H1 (cell line): ENCODE measurements around the gene KIR3DL2. TPM values are rescaled to one million over a fixed set of nuclear protein-coding genes. Genes with fewer than 3 reads are reported as not detected.
"Not testable (repeated sequence)": the region's sequence is repeated elsewhere in the genome, so short reads cannot be mapped to it uniquely, and the experiment has no call there.

ENCODE experiments used
- CTCF ChIA-PET: fragments of 300-600 bp; sonication (Branson Sonifier 250); formaldehyde crosslinking; loops from one replicate; lab custom pipeline; 2021; ENCODE audit not compliant: partially characterized antibody; lab: Charles Lee
- POLR2A ChIA-PET: fragments of 300-600 bp; sonication (Branson Sonifier 250); formaldehyde crosslinking; loops from one replicate; lab custom pipeline; 2021; ENCODE audit warnings: inconsistent platforms; ENCODE audit not compliant: partially characterized antibody; lab: Charles Lee
- DNase-seq, 2 experiments: peaks; one replicate each; pipeline versions ENCODE4 v3.0.0 to v3.0.0-alpha.2; 2010 to 2022; ENCODE audit warnings: low spot score in 2 of 2, low read depth in 1 of 2, mixed read lengths in 1 of 2
- FAIRE-seq: peaks from 2 replicates; lab custom pipeline; 2011; peaks lifted over from hg19 to GRCh38; lab: Jason Lieb, UNC
- H2AFZ ChIP-seq: 2 replicates; pipeline ENCODE4 v1.8.1; 2012; ENCODE audit warnings: low read length, inconsistent platforms
- H2AK5ac ChIP-seq: 2 replicates; pipeline ENCODE4 v1.6.1; 2013; ENCODE audit warnings: low read depth, low read length
- H2BK120ac ChIP-seq: replicated peaks from 2 replicates; pipeline ENCODE3; 2013; ENCODE audit warnings: low read depth, low read length, inconsistent platforms
- H2BK12ac ChIP-seq: 2 replicates; pipeline ENCODE4 v1.6.1; 2013; ENCODE audit warnings: low read depth, low read length
- H2BK15ac ChIP-seq: 2 replicates; pipeline ENCODE4 v1.6.1; 2013; ENCODE audit warnings: low read length
- H2BK20ac ChIP-seq: 2 replicates; pipeline ENCODE4 v1.6.1; 2013; ENCODE audit warnings: low read length
- H2BK5ac ChIP-seq: 2 replicates; pipeline ENCODE4 v1.6.1; 2013; ENCODE audit warnings: low read depth, low read length
- H3K14ac ChIP-seq: 2 replicates; pipeline ENCODE4 v1.6.1; 2013; ENCODE audit warnings: inconsistent platforms; ENCODE audit not compliant: insufficient read length
- H3K18ac ChIP-seq: 2 replicates; pipeline ENCODE4 v1.6.1; 2013; ENCODE audit warnings: low read length; ENCODE audit errors: extremely low read depth
- H3K23ac ChIP-seq: 2 replicates; pipeline ENCODE4 v1.6.1; 2013; ENCODE audit warnings: inconsistent platforms; ENCODE audit not compliant: insufficient read length
- H3K23me2 ChIP-seq: 2 replicates; pipeline ENCODE4 v1.6.1; 2013; ENCODE audit warnings: low read depth, low read length
- H3K27ac ChIP-seq: 2 replicates; pipeline ENCODE4 v1.6.1; 2011; ENCODE audit warnings: low read depth, low read length, inconsistent platforms
- H3K27me3 ChIP-seq, 4 experiments: replicated peaks in 1 of 4; 1 replicate in 1 of 4; 2 replicates in 3 of 4; pipeline versions ENCODE4 v1.6.1 to v1.8.1; 2011 to 2013; ENCODE audit warnings: low read length in 3 of 4, mild to moderate bottlenecking in 3 of 4, inconsistent platforms in 2 of 4, mixed read lengths in 2 of 4, moderate library complexity in 1 of 4; ENCODE audit not compliant: control insufficient read depth in 3 of 4, insufficient read depth in 3 of 4; ENCODE audit errors: extremely low read depth in 1 of 4
- H3K36me3 ChIP-seq, 4 experiments: 2 replicates each; pipeline versions ENCODE4 v1.6.1 to v1.8.1; 2011 to 2013; ENCODE audit warnings: mild to moderate bottlenecking in 4 of 4, low read length in 3 of 4, moderate library complexity in 2 of 4, control low read depth in 1 of 4, inconsistent platforms in 1 of 4; ENCODE audit not compliant: insufficient read depth in 4 of 4, control insufficient read depth in 2 of 4
- H3K4ac ChIP-seq: replicated peaks from 2 replicates; pipeline ENCODE3; 2013; ENCODE audit warnings: low read length, low read depth, mixed read lengths, inconsistent platforms; ENCODE audit not compliant: insufficient read length
- H3K4me1 ChIP-seq, 4 experiments: replicated peaks in 1 of 4; 1 replicate in 1 of 4; 2 replicates in 3 of 4; pipeline versions ENCODE4 v1.6.1 to v1.8.1; 2011 to 2013; ENCODE audit warnings: low read length in 3 of 4, inconsistent platforms in 2 of 4, mixed read lengths in 1 of 4; ENCODE audit not compliant: insufficient read depth in 4 of 4, control insufficient read depth in 3 of 4
- H3K4me2 ChIP-seq, 2 experiments: 2 replicates each; pipeline versions ENCODE4 v1.6.1 to v1.8.1; 2011 to 2013; ENCODE audit warnings: low read depth in 2 of 2, low read length in 2 of 2, control low read depth in 1 of 2, inconsistent platforms in 1 of 2, mild to moderate bottlenecking in 1 of 2; ENCODE audit not compliant: insufficient read depth in 1 of 2
- H3K4me3 ChIP-seq, 4 experiments: fragments of 200-600, 300-600 bp in 1 of 4; sonication (generic), shearing (Covaris generic), sonication (Bioruptor Twin) in 1 of 4; 2 replicates each; pipeline versions ENCODE4 v1.5.1 to v1.8.1; 2011 to 2016; ENCODE audit warnings: low read length in 4 of 4, low read depth in 3 of 4, control low read depth in 2 of 4, inconsistent platforms in 2 of 4, mild to moderate bottlenecking in 2 of 4, mixed read lengths in 1 of 4, moderate library complexity in 1 of 4; ENCODE audit not compliant: insufficient read depth in 2 of 4; ENCODE audit errors: extremely low read depth in 1 of 4
- H3K56ac ChIP-seq: replicated peaks from 2 replicates; pipeline ENCODE3; 2013; ENCODE audit warnings: low read depth, mild to moderate bottlenecking, mixed read lengths, low read length, inconsistent platforms; ENCODE audit not compliant: insufficient read length
- H3K79me1 ChIP-seq: 2 replicates; pipeline ENCODE4 v1.6.1; 2013; ENCODE audit warnings: low read depth, low read length, control low read depth
- H3K79me2 ChIP-seq, 2 experiments: 2 replicates each; pipeline versions ENCODE4 v1.6.1 to v1.8.1; 2012 to 2013; ENCODE audit warnings: low read length in 2 of 2, mild to moderate bottlenecking in 2 of 2, inconsistent platforms in 1 of 2; ENCODE audit not compliant: insufficient read depth in 2 of 2, control insufficient read depth in 1 of 2
- H3K9ac ChIP-seq, 4 experiments: replicated peaks in 1 of 4; 1 replicate in 1 of 4; 2 replicates in 3 of 4; pipeline versions ENCODE4 v1.6.1 to v1.8.1; 2011 to 2013; ENCODE audit warnings: low read depth in 3 of 4, low read length in 3 of 4, control low read depth in 2 of 4, mild to moderate bottlenecking in 2 of 4, moderate library complexity in 2 of 4, inconsistent platforms in 1 of 4; ENCODE audit errors: extremely low read depth in 1 of 4
- H3K9me3 ChIP-seq, 2 experiments: 2 replicates each; pipeline versions ENCODE4 v1.6.1 to v1.8.1; 2012 to 2013; ENCODE audit warnings: mild to moderate bottlenecking in 2 of 2, moderate library complexity in 2 of 2, control low read depth in 1 of 2, inconsistent platforms in 1 of 2, low read depth in 1 of 2, low read length in 1 of 2, mixed read lengths in 1 of 2; ENCODE audit not compliant: insufficient read depth in 2 of 2
- H4K20me1 ChIP-seq, 2 experiments: replicated peaks in 1 of 2; 2 replicates each; pipeline versions ENCODE3 to v1.8.1; 2011 to 2013; ENCODE audit warnings: inconsistent platforms in 2 of 2, low read length in 2 of 2, mild to moderate bottlenecking in 1 of 2; ENCODE audit not compliant: insufficient read depth in 2 of 2, control insufficient read depth in 1 of 2
- H4K5ac ChIP-seq: 2 replicates; pipeline ENCODE4 v1.6.1; 2013; ENCODE audit warnings: low read length, low read depth, mixed read lengths, inconsistent platforms; ENCODE audit not compliant: insufficient read length
- H4K8ac ChIP-seq: 2 replicates; pipeline ENCODE4 v1.8.0; 2013; ENCODE audit warnings: mild to moderate bottlenecking, moderate library complexity, low read length, inconsistent platforms; ENCODE audit not compliant: insufficient read depth; ENCODE audit errors: extremely low read depth
- H4K91ac ChIP-seq: replicated peaks from 2 replicates; pipeline ENCODE3; 2013; ENCODE audit warnings: low read length, mixed read lengths, inconsistent platforms; ENCODE audit not compliant: insufficient read length
- WGBS, 2 experiments: shearing (Covaris generic) in 1 of 2; methylation state at CpG; one replicate each; pipeline versions ENCODE4 v1.1.6 to v1.1.7; 2013 to 2015; ENCODE audit warnings: low lambda C conversion rate in 2 of 2, mixed read lengths in 2 of 2, inconsistent platforms in 1 of 2, low coverage in 1 of 2, missing lambda C conversion rate in 1 of 2; ENCODE audit not compliant: insufficient replicate concordance in 2 of 2, insufficient coverage in 1 of 2, insufficient read length in 1 of 2; ENCODE audit errors: extremely low coverage in 1 of 2, missing lambda C conversion rate in 1 of 2; 5-methylcytosine and 5-hydroxymethylcytosine counted together
- polyA plus RNA-seq, 7 experiments: library from polyadenylated mRNA; depleted of rRNA in 3 of 7; stranded (reverse) in 5 of 7; unstranded in 2 of 7; fragments of >200 nt in 5 of 7; fragments of 200-250 nt in 2 of 7; gene quantifications; 1 replicate in 5 of 7; 2 replicates in 1 of 7; 4 replicates in 1 of 7; pipeline versions ENCODE4 v1.2.1 to v1.2.3, GENCODE V29; 2011 to 2013; ENCODE audit warnings: missing spikeins in 2 of 7, mixed read lengths in 2 of 7
- total RNA-seq: library from RNA; stranded (reverse); fragmentation: NEBNext Ultra II Directional; extraction: Animal tissue kit (Norgen Biotek cat#: 25700); gene quantifications from 2 replicates; pipeline ENCODE4 v1.2.1, GENCODE V29; 2021

The KIR3DL2 gene
- total and polyA plus RNA-seq, 2 of the 8 experiments (the other 6 are each of a cell fraction or from before 2014, with no cell fraction given) = not detected

DNA sequence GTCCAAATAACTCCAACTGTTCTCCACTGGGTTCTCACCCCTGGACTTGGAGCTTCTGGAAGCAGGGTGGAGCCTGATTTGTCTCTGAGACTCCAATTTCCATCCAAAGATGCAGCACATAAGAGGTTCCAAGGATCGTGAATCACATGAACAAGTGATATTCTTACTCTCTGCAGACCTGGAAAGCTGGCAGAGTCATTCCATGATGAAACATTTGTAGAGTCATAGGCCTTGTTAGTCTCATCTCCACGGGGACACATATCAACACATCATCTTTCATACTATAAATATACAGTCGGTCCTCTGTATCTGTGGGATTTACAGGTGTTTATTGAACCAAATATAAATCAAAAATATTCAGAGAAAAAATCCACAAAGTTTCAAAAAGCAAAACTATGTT, 35.7 kb upstream of the KIR3DL2 start:
- DNase-seq, H3K4ac ChIP-seq, H4K91ac ChIP-seq, H2AFZ ChIP-seq, H4K20me1 ChIP-seq, H3K79me1 ChIP-seq, H3K4me2 ChIP-seq, H3K18ac ChIP-seq, H3K23me2 ChIP-seq, H3K36me3 ChIP-seq, H2BK12ac ChIP-seq, H3K56ac ChIP-seq, FAIRE-seq, H3K14ac ChIP-seq, H3K9ac ChIP-seq, H3K4me1 ChIP-seq, POLR2A ChIA-PET, H3K27ac ChIP-seq, H2BK20ac ChIP-seq, CTCF ChIA-PET, H3K4me3 ChIP-seq, H2BK5ac ChIP-seq, H2AK5ac ChIP-seq, H2BK15ac ChIP-seq, H4K5ac ChIP-seq, H3K23ac ChIP-seq, H2BK120ac ChIP-seq, H3K79me2 ChIP-seq, H3K27me3 ChIP-seq, H4K8ac ChIP-seq: not testable (repeated sequence)
- peaks cover 72 to 87% of the 10 kb centered on the region in 2 experiments for H3K9me3 ChIP-seq
- WGBS, 2 experiments = 62% methylated on average over 3 of the region's 3 CpGs; no CpG with 5 or more reads in 1 of the 2 experiments

DNA sequence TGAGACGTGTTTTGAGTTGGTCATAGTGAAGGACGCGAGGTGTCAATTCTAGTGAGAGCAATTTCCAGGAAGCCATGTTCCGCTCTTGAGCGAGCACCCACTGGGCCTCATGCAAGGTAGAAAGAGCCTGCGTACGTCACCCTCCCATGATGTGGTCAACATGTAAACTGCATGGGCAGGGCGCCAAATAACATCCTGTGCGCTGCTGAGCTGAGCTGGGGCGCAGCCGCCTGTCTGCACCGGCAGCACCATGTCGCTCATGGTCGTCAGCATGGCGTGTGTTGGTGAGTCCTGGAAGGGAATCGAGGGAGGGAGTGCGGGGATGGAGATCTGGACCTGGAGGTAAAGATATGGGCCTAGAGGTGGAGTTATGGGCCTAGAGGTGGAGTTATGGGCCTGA, 34.0 kb upstream of the KIR3DL2 start, which contains the start of gene KIR3DL1:
KIR3DL1 (plus strand) TSS at position 218 of the 400 bp plus-strand sequence.
- H3K4me3 ChIP-seq, H3K36me3 ChIP-seq, H3K4me1 ChIP-seq, H3K79me1 ChIP-seq, H3K27ac ChIP-seq, DNase-seq, H3K18ac ChIP-seq, H3K23me2 ChIP-seq, H2BK12ac ChIP-seq, H2BK120ac ChIP-seq, H3K79me2 ChIP-seq, H4K8ac ChIP-seq, H3K56ac ChIP-seq, H3K9ac ChIP-seq, H2BK15ac ChIP-seq, FAIRE-seq, H3K23ac ChIP-seq, H4K91ac ChIP-seq, H2AK5ac ChIP-seq, CTCF ChIA-PET, H2BK5ac ChIP-seq, H4K20me1 ChIP-seq, H2BK20ac ChIP-seq, H2AFZ ChIP-seq, H3K14ac ChIP-seq, POLR2A ChIA-PET, H4K5ac ChIP-seq, H3K4ac ChIP-seq, H3K27me3 ChIP-seq, H3K4me2 ChIP-seq: not testable (repeated sequence)
- WGBS, 2 experiments = 91% methylated on average over 12 of the region's 17 CpGs; no CpG with 5 or more reads in 1 of the 2 experiments
- peaks cover 71 to 83% of the 10 kb centered on the region in 2 experiments for H3K9me3 ChIP-seq
